ENCODE measurements around the gene NECTIN4. TPM values are rescaled to one million over a fixed set of nuclear protein-coding genes. Genes with fewer than 3 reads are reported as not detected.

The NECTIN4 gene
- total RNA-seq, 1 experiment from 2014 or later, result 8.8 TPM

GRCh38 chr1:161071886-161072371 lies 17.4 kb downstream of the NECTIN4 start:
- intact Hi-C loops (cut with micrococcal nuclease; ENCODE audit: unreplicated experiment), result loop anchor here (1.0 kb wide), 1 partner anchor 25 kb away; no protein-coding TSS in a partner anchor
- Histone ChIP-seq H3K9me3 (ENCODE audit: insufficient read depth, low read depth) (no peaks in the 10 kb centered on the region), H4K20me1 (ENCODE audit: insufficient read depth) (no peaks in the 10 kb centered on the region), H2AFZ (no peak overlapping the region), H3K9me2 (ENCODE audit: insufficient read depth) (no peaks in the 10 kb centered on the region), H3K4me3 (no peak overlapping the region), H3K27ac (no peak overlapping the region), H3K4me1 (replicated peaks; ENCODE audit: insufficient read depth) (no peaks in the 10 kb centered on the region), H3K36me3 (ENCODE audit: low read depth) (no peaks in the 10 kb centered on the region), H3F3A (ENCODE audit: insufficient read depth, low read depth) (no peaks in the 10 kb centered on the region; the same call in none of the 2 replicates), H3K4me2 (no peak overlapping the region), H3K27me3 (ENCODE audit: insufficient read depth, low read depth) (no peaks in the 10 kb centered on the region), H3K79me2 (ENCODE audit: low read depth) (no peaks in the 10 kb centered on the region)
- DNase-seq, result peak in 1 of 2 experiments; percentile 50
- CTCF ChIA-PET, result interaction anchor here (0.6 to 1.0 kb wide), 4 partner anchors 25 to 36 kb away, joined by 3 to 6 read pairs (median 4); no protein-coding TSS in a partner anchor
- BruUV-seq (replicated peaks), result no TSS peak
- TF ChIP-seq EZH2 (IDR thresholded peaks at IDR 0.05; ENCODE audit: low read depth) (no peak), CTCF (conservative IDR thresholded peaks at IDR 0.05) (peak; percentile 79)
- POLR2A ChIA-PET (ENCODE audit: unreplicated experiment), result interaction anchor here (0.7 kb wide), 1 partner anchor 17 kb away, joined by 3 read pairs; the partner anchor contains the start of gene NECTIN4

DNA sequence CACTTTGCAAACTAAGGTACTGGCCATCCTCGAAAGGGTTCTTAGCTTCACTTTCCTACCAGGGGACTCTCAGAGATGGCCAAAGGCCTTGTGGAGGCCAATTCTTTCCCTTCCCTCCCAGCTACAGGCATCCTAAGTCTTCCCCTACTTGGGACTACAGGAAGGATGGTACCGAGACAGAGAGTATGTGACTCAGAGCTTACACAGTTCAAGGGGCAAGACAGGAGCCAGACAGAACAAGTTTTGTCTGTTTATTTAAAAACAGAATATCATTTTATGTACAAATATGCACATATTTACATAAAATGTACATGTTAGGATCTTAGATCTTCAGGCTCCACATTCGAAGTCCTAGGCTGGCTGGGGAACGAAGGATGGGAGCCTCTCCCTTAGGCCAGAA lies 18.6 kb downstream of the NECTIN4 start:
- intact Hi-C loops (cut with micrococcal nuclease; ENCODE audit: unreplicated experiment), result no loop called here
- BruUV-seq (replicated peaks), result no TSS peak
- Histone ChIP-seq H3F3A (ENCODE audit: insufficient read depth, low read depth) (no peaks in the 10 kb centered on the region; the same call in none of the 2 replicates), H3K36me3 (ENCODE audit: low read depth) (no peaks in the 10 kb centered on the region), H3K79me2 (ENCODE audit: low read depth) (no peaks in the 10 kb centered on the region), H2AFZ (no peak overlapping the region), H3K9me3 (ENCODE audit: insufficient read depth, low read depth) (no peaks in the 10 kb centered on the region), H3K4me2 (no peak overlapping the region), H3K27ac (no peak overlapping the region), H4K20me1 (ENCODE audit: insufficient read depth) (no peaks in the 10 kb centered on the region), H3K4me3 (no peak overlapping the region), H3K4me1 (replicated peaks; ENCODE audit: insufficient read depth) (no peaks in the 10 kb centered on the region), H3K9me2 (ENCODE audit: insufficient read depth) (no peaks in the 10 kb centered on the region), H3K27me3 (ENCODE audit: insufficient read depth, low read depth) (no peaks in the 10 kb centered on the region)
- no peak for TF ChIP-seq CTCF (conservative IDR thresholded peaks at IDR 0.05)
- no peak for TF ChIP-seq EZH2 (IDR thresholded peaks at IDR 0.05; ENCODE audit: low read depth)
- DNase-seq, result no peak
- POLR2A ChIA-PET (ENCODE audit: unreplicated experiment), result interaction anchor here (0.5 kb wide), 1 partner anchor 13 kb away, joined by 6 read pairs; no protein-coding TSS in a partner anchor
- CTCF ChIA-PET, result no interaction called here

DNA sequence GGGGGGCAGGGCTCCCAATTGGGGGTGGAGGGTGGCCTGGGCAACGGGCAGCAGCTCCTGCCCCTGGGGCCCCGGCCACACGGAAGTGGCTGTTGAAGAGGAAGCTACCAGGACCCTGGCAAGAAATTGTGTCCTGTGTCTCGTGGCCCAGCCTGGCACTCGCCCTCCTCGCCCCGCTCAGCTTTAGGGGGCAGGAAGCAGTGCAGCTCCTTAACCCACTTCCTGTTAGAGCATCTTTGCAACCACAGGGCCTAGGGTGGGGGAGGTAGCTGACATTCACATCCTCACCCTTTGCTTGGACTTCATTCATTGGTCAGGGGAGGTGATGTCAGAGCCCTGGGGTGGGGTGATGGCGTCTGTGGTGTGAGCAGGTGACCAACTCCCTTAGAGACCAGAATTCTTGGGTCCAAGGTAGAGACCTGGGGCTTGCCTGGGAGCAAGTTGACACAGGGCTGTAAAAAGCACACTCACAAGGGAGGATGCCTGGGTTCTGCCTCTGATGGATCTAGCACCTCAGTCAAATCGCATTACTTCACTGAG lies 19.6 kb downstream of the NECTIN4 start, which contains the start of gene ARHGAP30:
Gene ARHGAP30 (minus strand): TSS at position 161 of the 540 bp plus-strand sequence. CDS start 267 bp downstream, outside the sequence.
- Histone ChIP-seq H3K79me2 (ENCODE audit: low read depth) (no peaks in the 10 kb centered on the region), H3K27ac (no peak within 1 kb of the TSS), H3K4me3 (no peak within 1 kb of the TSS), H3F3A (ENCODE audit: insufficient read depth, low read depth) (no peaks in the 10 kb centered on the region; the same call in none of the 2 replicates), H4K20me1 (ENCODE audit: insufficient read depth) (no peaks in the 10 kb centered on the region), H3K9me3 (ENCODE audit: insufficient read depth, low read depth) (no peaks in the 10 kb centered on the region), H3K36me3 (ENCODE audit: low read depth) (no peaks in the 10 kb centered on the region), H3K9me2 (ENCODE audit: insufficient read depth) (no peaks in the 10 kb centered on the region), H3K4me1 (replicated peaks; ENCODE audit: insufficient read depth) (no peaks in the 10 kb centered on the region), H3K4me2 (no peak within 1 kb of the TSS), H3K27me3 (ENCODE audit: insufficient read depth, low read depth) (no peaks in the 10 kb centered on the region), H2AFZ (no peak within 1 kb of the TSS)
- no TSS peak for BruUV-seq (replicated peaks)
- CTCF ChIA-PET, result no interaction called here
- intact Hi-C loops (cut with micrococcal nuclease; ENCODE audit: unreplicated experiment), result no loop called here
- POLR2A ChIA-PET (ENCODE audit: unreplicated experiment), result no interaction called here
- no peak for DNase-seq
- TF ChIP-seq EZH2 (IDR thresholded peaks at IDR 0.05; ENCODE audit: low read depth), result no peak
- TF ChIP-seq CTCF (conservative IDR thresholded peaks at IDR 0.05), result no peak
